Measurements from ENCODE around the gene FNBP1L.

Gene FNBP1L

GRCh38 chr1:93447481-93448291 lies at the start of gene FNBP1L:
TSS of gene FNBP1L (plus strand) at chr1:93448118. CDS start at chr1:93448282, 164 bp downstream.
- peak; percentile 57 for DNase-seq
- ATAC-seq, result peak; percentile 72

- ATAC-seq (no peak), DNase-seq (no peak)
These were observed 48.1 kb upstream of the FNBP1L start for GRCh38 chr1:93399781-93400180.

- ATAC-seq (no peak), DNase-seq (no peak)
These were observed 39.7 kb upstream of the FNBP1L start for GRCh38 chr1:93408203-93408602.

- ATAC-seq (no peak), DNase-seq (no peak)
These were observed 36.9 kb upstream of the FNBP1L start for GRCh38 chr1:93411000-93411399.

GRCh38 chr1:93414749-93415148 lies 33.2 kb upstream of the FNBP1L start:
- ATAC-seq (no peak), DNase-seq (no peak)

GRCh38 chr1:93415296-93415695 lies 32.6 kb upstream of the FNBP1L start:
- DNase-seq (no peak), ATAC-seq (no peak)

GRCh38 chr1:93416183-93416582 lies 31.7 kb upstream of the FNBP1L start:
- DNase-seq (no peak), ATAC-seq (no peak)

- ATAC-seq (no peak), DNase-seq (no peak)
These were observed 28.6 kb upstream of the FNBP1L start for GRCh38 chr1:93419344-93419743.

- no peak for DNase-seq
- ATAC-seq, result no peak
These were observed 27.5 kb upstream of the FNBP1L start for GRCh38 chr1:93420400-93420799.

- peak; percentile 14 for ATAC-seq
These were observed 21.7 kb upstream of the FNBP1L start for GRCh38 chr1:93426181-93426580.

GRCh38 chr1:93427656-93428055 lies 20.3 kb upstream of the FNBP1L start:
- ATAC-seq (no peak), DNase-seq (no peak)

More at GRCh38 chr1:93426181-93426580, 21.7 kb upstream of the FNBP1L start:
- no peak for DNase-seq

- ATAC-seq, result peak; percentile 23
- no peak for DNase-seq
These were observed 14.4 kb upstream of the FNBP1L start for GRCh38 chr1:93433407-93433961.

- ATAC-seq (no peak), DNase-seq (no peak)
These were observed 13.8 kb upstream of the FNBP1L start for GRCh38 chr1:93434088-93434487.

GRCh38 chr1:93434987-93435386 lies 12.9 kb upstream of the FNBP1L start:
- ATAC-seq (no peak), DNase-seq (no peak)

- no peak for DNase-seq
- ATAC-seq, result no peak
These were observed 12.5 kb upstream of the FNBP1L start for GRCh38 chr1:93435443-93435842.

- no peak for DNase-seq
- no peak for ATAC-seq
These were observed 11.4 kb upstream of the FNBP1L start for GRCh38 chr1:93436496-93436895.

GRCh38 chr1:93437976-93438605 lies 9.8 kb upstream of the FNBP1L start:
- DNase-seq (no peak), ATAC-seq (no peak)

GRCh38 chr1:93438716-93439115 lies 9.2 kb upstream of the FNBP1L start:
- ATAC-seq (no peak), DNase-seq (no peak)

GRCh38 chr1:93440272-93440671 lies 7.6 kb upstream of the FNBP1L start:
- no peak for DNase-seq
- no peak for ATAC-seq

GRCh38 chr1:93440706-93441105 lies 7.2 kb upstream of the FNBP1L start:
- ATAC-seq, result no peak
- DNase-seq, result no peak

GRCh38 chr1:93441589-93441988 lies 6.3 kb upstream of the FNBP1L start:
- ATAC-seq (no peak), DNase-seq (no peak)

- no peak for DNase-seq
These were observed 5.8 kb upstream of the FNBP1L start for GRCh38 chr1:93442008-93442666.

GRCh38 chr1:93442741-93443140 lies 5.2 kb upstream of the FNBP1L start:
- ATAC-seq, result no peak
- no peak for DNase-seq

More at GRCh38 chr1:93442008-93442666, 5.8 kb upstream of the FNBP1L start:
- ATAC-seq, result no peak
